Iris pigment epithelial cell (primary cell): ENCODE data around the gene EML1.
"Not testable (repeated sequence)": the region's sequence is repeated elsewhere in the genome, so short reads cannot be mapped to it uniquely, and the experiment has no call there.

Experiments
- DNase-seq: peaks from one replicate; pipeline ENCODE4 v3.0.0-alpha.2; 2011; ENCODE audit warnings: low read depth

EML1 gene

GRCh38 chr14:99755629-99756603 is 37.3 kb upstream of the EML1 start:
- DNase-seq = peak; percentile 95

GRCh38 chr14:99756796-99757195 is 36.4 kb upstream of the EML1 start:
- no peak for DNase-seq

GRCh38 chr14:99757331-99758070 is 35.7 kb upstream of the EML1 start:
- peak; percentile 96 for DNase-seq

GRCh38 chr14:99758121-99758821 is 34.9 kb upstream of the EML1 start:
- DNase-seq = peak; percentile 91

GRCh38 chr14:99758872-99759545 is 34.2 kb upstream of the EML1 start:
- DNase-seq = no peak

- DNase-seq = no peak
Measured at GRCh38 chr14:99759546-99759925, 33.7 kb upstream of the EML1 start.

GRCh38 chr14:99760817-99761216 is 32.4 kb upstream of the EML1 start:
- DNase-seq = no peak

GRCh38 chr14:99762911-99763310 is 30.3 kb upstream of the EML1 start:
- DNase-seq = not testable (repeated sequence)

- DNase-seq = no peak
Measured at GRCh38 chr14:99763527-99764221, 29.5 kb upstream of the EML1 start.

GRCh38 chr14:99764222-99764706 is 28.9 kb upstream of the EML1 start:
- no peak for DNase-seq

- DNase-seq = no peak
Measured at GRCh38 chr14:99768381-99768780, 24.8 kb upstream of the EML1 start.

- DNase-seq = no peak
Measured at GRCh38 chr14:99769123-99769522, 24.1 kb upstream of the EML1 start.

- no peak for DNase-seq
Measured at GRCh38 chr14:99769799-99770198, 23.4 kb upstream of the EML1 start.

- no peak for DNase-seq
Measured at GRCh38 chr14:99772371-99773283, 20.6 kb upstream of the EML1 start.

- no peak for DNase-seq
Measured at GRCh38 chr14:99773521-99774497, 19.4 kb upstream of the EML1 start.

- peak; percentile 52 for DNase-seq
Measured at GRCh38 chr14:99774556-99775307, 18.5 kb upstream of the EML1 start.

- no peak for DNase-seq
Measured at GRCh38 chr14:99775351-99775750, 17.9 kb upstream of the EML1 start.

GRCh38 chr14:99777951-99778350 is 15.3 kb upstream of the EML1 start:
- DNase-seq = no peak
